GM18873 (cell line): ENCODE results near the gene PMPCA.

Experiments used
- ATAC-seq: cut with Tn5 transposase; IDR thresholded peaks from one replicate; pipeline ENCODE4 v1.9.1; 2021; ENCODE audit warnings: mild to moderate bottlenecking, moderate library complexity, moderate number of reproducible peaks; ENCODE audit not compliant: unreplicated experiment, low FRiP score

Gene PMPCA

GRCh38 chr9:136451221-136451877 lies 40.9 kb downstream of the PMPCA start:
- no peak for ATAC-seq

- ATAC-seq, result no peak
Measured at GRCh38 chr9:136453326-136453725, 42.9 kb downstream of the PMPCA start.

GRCh38 chr9:136454026-136454796 lies 43.8 kb downstream of the PMPCA start:
- ATAC-seq, result no peak

- no peak for ATAC-seq
Measured at GRCh38 chr9:136455043-136456002, 44.9 kb downstream of the PMPCA start.

- ATAC-seq, result no peak
Measured at GRCh38 chr9:136456258-136456657, 45.8 kb downstream of the PMPCA start.

- no peak for ATAC-seq
Measured at GRCh38 chr9:136457326-136457725, 46.9 kb downstream of the PMPCA start.

- ATAC-seq, result no peak
Measured at GRCh38 chr9:136459425-136459824, 49.0 kb downstream of the PMPCA start.

GRCh38 chr9:136460772-136461325 lies 50.4 kb downstream of the PMPCA start:
- ATAC-seq, result no peak

- no peak for ATAC-seq
Measured at GRCh38 chr9:136462664-136463063, 52.2 kb downstream of the PMPCA start.

GRCh38 chr9:136463578-136463977 lies 53.1 kb downstream of the PMPCA start:
- ATAC-seq, result no peak

GRCh38 chr9:136464241-136464640 lies 53.8 kb downstream of the PMPCA start:
- ATAC-seq, result no peak

GRCh38 chr9:136465500-136466154 lies 55.2 kb downstream of the PMPCA start:
- ATAC-seq, result no peak

GRCh38 chr9:136466155-136466541 lies 55.7 kb downstream of the PMPCA start:
- ATAC-seq, result no peak

- no peak for ATAC-seq
Measured at GRCh38 chr9:136467766-136468165, 57.3 kb downstream of the PMPCA start.

GRCh38 chr9:136470356-136470755 lies 59.9 kb downstream of the PMPCA start:
- no peak for ATAC-seq

GRCh38 chr9:136470792-136471469 lies 60.5 kb downstream of the PMPCA start:
- no peak for ATAC-seq

- no peak for ATAC-seq
Measured at GRCh38 chr9:136471802-136472487, 61.5 kb downstream of the PMPCA start.

GRCh38 chr9:136472640-136473353 lies 62.3 kb downstream of the PMPCA start:
- ATAC-seq, result no peak
